ENCODE data around the gene BAZ2B.
A peak's percentile ranks its signal among the peaks of the same experiment; 100 is the strongest.

Gene BAZ2B

DNA sequence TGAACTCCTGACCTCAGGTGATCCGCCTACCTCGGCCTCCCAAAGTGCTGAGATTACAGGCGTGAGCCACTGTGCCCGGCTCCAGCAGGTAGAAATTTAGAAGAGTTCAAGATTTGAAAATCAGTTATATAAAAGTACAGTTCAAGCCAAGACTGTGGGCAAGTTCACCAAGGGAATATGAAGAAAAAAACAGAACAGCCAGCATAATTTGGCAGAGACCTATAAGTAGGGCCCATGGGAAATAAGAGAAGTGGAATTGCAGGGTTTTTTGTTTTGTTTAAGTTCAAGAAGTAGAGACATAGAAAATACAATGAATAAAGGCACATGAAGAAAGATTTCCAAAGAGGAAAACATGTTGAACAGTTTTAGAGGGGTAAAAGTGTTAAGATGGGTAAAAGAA, 57.9 kb downstream of the BAZ2B start:
- H3K36me3 ChIP-seq (replicated peaks): no peaks in the 10 kb centered on the region
- H3K4me3 ChIP-seq (ENCODE audit: low read depth, low read length): no peak overlapping the region
- H3K27ac ChIP-seq: no peak overlapping the region
- no peaks in the 10 kb centered on the region for H3K27me3 ChIP-seq (replicated peaks)
- in situ Hi-C loops (cut with HindIII; ENCODE audit: low pct_ligation_motif_present, low sequenced_read_pairs): no loop called here
- TF ChIP-seq, protein P1, sequence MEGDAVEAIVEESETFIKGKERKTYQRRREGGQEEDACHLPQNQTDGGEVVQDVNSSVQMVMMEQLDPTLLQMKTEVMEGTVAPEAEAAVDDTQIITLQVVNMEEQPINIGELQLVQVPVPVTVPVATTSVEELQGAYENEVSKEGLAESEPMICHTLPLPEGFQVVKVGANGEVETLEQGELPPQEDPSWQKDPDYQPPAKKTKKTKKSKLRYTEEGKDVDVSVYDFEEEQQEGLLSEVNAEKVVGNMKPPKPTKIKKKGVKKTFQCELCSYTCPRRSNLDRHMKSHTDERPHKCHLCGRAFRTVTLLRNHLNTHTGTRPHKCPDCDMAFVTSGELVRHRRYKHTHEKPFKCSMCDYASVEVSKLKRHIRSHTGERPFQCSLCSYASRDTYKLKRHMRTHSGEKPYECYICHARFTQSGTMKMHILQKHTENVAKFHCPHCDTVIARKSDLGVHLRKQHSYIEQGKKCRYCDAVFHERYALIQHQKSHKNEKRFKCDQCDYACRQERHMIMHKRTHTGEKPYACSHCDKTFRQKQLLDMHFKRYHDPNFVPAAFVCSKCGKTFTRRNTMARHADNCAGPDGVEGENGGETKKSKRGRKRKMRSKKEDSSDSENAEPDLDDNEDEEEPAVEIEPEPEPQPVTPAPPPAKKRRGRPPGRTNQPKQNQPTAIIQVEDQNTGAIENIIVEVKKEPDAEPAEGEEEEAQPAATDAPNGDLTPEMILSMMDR (IDR thresholded peaks at IDR 0.05; ENCODE audit: low read depth, low read length, missing control alignments): no peak
- no peak for DNase-seq

DNA sequence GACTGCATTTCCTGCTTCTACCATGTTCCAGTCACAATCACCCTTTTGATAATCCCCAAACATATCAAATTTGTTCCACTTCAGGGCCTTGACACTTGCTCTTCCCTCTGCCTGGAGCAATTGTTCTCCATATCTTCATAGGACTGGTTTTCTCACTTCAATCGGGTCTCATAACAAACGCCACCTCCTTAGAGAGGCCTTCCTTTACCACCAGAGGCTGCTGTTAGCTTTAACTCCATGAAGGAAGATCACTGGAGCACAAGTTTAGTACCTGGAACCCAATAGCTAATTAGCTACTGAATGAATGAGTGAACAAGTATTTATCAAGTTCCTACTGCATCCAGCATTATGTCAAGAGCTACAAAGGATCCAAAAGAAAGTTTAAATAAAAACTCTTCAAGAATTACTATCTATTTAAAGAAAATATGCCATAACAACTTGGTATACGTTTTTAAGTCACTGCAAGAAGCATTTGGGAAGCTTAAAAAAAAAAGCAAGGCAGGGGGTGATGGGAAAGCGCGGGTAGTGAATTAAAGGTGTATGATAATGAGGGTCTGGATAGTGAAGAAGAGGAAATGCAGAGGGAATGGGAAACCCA, 58.8 kb downstream of the BAZ2B start:
- DNase-seq: no peak

DNA sequence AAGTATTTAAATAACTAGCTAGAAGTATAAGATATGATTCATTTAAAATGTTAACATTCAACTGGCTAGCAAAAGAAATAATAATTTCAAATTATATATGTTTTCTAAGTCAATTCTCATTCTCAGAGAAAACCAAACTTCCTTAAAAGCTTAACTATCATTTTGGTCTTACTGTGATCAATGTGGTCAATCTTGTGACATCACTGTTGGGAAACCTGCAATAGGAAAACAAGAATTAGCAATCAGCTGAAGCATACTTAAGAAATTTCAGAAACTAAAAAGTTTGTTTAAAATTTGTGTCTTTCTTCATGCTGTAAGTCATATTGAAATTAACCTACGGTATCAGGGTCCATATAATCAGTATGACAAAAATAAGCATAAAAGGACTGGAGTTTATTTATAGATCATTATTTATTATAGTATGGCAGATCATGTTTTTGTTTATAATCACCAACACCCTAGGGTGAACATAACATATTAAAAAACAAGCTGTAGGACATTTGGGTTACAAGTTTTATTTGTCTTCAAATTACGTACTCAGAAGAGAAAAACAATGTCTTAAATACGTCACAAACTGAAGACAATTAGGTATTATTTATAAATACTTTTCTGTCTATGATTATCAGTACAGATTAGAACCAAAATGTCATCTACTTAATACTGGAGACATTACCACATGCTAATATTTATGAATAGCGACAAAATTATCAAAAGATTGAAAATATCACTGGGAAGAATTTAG, 60.5 kb downstream of the BAZ2B start:
- TF ChIP-seq, protein P1 (IDR thresholded peaks at IDR 0.05; ENCODE audit: low read depth, low read length, missing control alignments): no peak
- H3K27ac ChIP-seq: no peak overlapping the region
- no peaks in the 10 kb centered on the region for H3K36me3 ChIP-seq (replicated peaks)
- DNase-seq: no peak
- H3K4me3 ChIP-seq (ENCODE audit: low read depth, low read length): no peak overlapping the region
- H3K27me3 ChIP-seq (replicated peaks): no peaks in the 10 kb centered on the region
- in situ Hi-C loops (cut with HindIII; ENCODE audit: low pct_ligation_motif_present, low sequenced_read_pairs): no loop called here

More for the DNA sequence above, 58.8 kb downstream of the BAZ2B start:
- Histone ChIP-seq H3K27ac (no peak overlapping the region), H3K4me3 (ENCODE audit: low read depth, low read length) (no peak overlapping the region), H3K27me3 (replicated peaks) (no peaks in the 10 kb centered on the region), H3K36me3 (replicated peaks) (no peaks in the 10 kb centered on the region)
- TF ChIP-seq, protein P1 (IDR thresholded peaks at IDR 0.05; ENCODE audit: low read depth, low read length, missing control alignments): peak; percentile 58
- in situ Hi-C loops (cut with HindIII; ENCODE audit: low pct_ligation_motif_present, low sequenced_read_pairs): no loop called here

DNA sequence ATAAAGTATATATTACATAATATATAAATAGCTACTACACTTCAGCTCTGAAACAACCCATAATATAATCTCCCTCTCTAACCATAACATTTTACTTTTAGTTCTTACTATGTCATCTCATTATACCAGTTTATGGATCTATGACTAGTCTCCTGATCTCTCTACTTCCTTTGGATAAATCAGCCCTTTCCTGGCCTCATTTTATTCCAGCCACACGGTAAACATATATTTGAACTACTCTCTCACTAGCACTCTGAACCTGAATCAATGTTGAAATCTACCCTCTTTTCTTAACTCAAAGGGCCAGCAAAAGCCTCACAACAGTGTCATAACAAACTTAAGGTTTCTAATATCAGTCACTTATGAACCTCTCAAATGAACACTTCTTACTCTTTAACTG, 62.6 kb downstream of the BAZ2B start:
- DNase-seq: no peak
- in situ Hi-C loops (cut with HindIII; ENCODE audit: low pct_ligation_motif_present, low sequenced_read_pairs): no loop called here

DNA sequence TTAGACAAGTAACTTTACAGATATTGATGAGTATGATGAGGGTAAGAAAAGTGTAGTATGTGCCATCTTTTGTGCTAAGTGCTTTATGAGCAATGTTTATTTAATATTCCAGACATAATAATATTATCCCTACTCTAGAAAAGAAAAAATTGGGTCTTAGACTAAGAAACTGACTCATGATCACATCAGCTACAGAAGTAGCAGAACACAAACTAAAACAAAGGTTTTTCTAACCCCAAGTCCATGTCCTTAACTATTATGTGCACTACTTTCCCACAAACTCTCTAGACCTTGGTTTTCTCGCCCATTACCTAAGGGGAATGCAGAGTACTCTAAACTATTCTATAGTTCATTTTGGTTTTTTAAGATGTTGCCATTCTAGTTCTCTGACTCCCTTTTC, 64.5 kb downstream of the BAZ2B start:
- no peaks in the 10 kb centered on the region for H3K36me3 ChIP-seq (replicated peaks)
- H3K27me3 ChIP-seq (replicated peaks): no peaks in the 10 kb centered on the region
- H3K27ac ChIP-seq: no peak overlapping the region
- in situ Hi-C loops (cut with HindIII; ENCODE audit: low pct_ligation_motif_present, low sequenced_read_pairs): no loop called here
- TF ChIP-seq, protein P1 (IDR thresholded peaks at IDR 0.05; ENCODE audit: low read depth, low read length, missing control alignments): no peak
- no peak for DNase-seq
- no peak overlapping the region for H3K4me3 ChIP-seq (ENCODE audit: low read depth, low read length)

More for the DNA sequence above, 62.6 kb downstream of the BAZ2B start:
- Histone ChIP-seq H3K4me3 (ENCODE audit: low read depth, low read length) (no peak overlapping the region), H3K27ac (no peak overlapping the region), H3K36me3 (replicated peaks) (no peaks in the 10 kb centered on the region), H3K27me3 (replicated peaks) (no peaks in the 10 kb centered on the region)
- TF ChIP-seq, protein P1 (IDR thresholded peaks at IDR 0.05; ENCODE audit: low read depth, low read length, missing control alignments): no peak
